Naive B cell (primary cell): ENCODE measurements around the gene LRG1. TPM values are rescaled to one million over a fixed set of nuclear protein-coding genes. Genes with fewer than 3 reads are reported as not detected.

Experiments
- ATAC-seq, 2 donors: fragments of 150-1000 bp; cut with Tn5 transposase; 2 replicates each; pipeline ENCODE4 v1.10.0; 2021; ENCODE audit warnings: low read depth in 2 of 2, mild to moderate bottlenecking in 2 of 2, moderate library complexity in 2 of 2
- DNase-seq: peaks from one replicate; pipeline ENCODE4 v3.0.0; 2022
- H3K27ac Mint-ChIP-seq, 6 donors: one replicate each; pipeline ENCODE4 v1.8.0; 2020 to 2022; ENCODE audit warnings: mild to moderate bottlenecking in 6 of 6, mixed read lengths in 6 of 6, moderate library complexity in 5 of 6, inconsistent platforms in 2 of 6
- H3K27me3 Mint-ChIP-seq, 3 donors: one replicate each; pipeline ENCODE4 v1.8.0; 2021 to 2022; ENCODE audit warnings: mixed read lengths in 3 of 3, mild to moderate bottlenecking in 1 of 3
- H3K36me3 Mint-ChIP-seq, 2 donors: one replicate each; pipeline ENCODE4 v1.8.0; 2020 to 2022; ENCODE audit warnings: mixed read lengths in 2 of 2, inconsistent platforms in 1 of 2, mild to moderate bottlenecking in 1 of 2
- H3K4me1 Mint-ChIP-seq, 3 donors: one replicate each; pipeline ENCODE4 v1.8.0; 2020 to 2022; ENCODE audit warnings: mixed read lengths in 3 of 3, inconsistent platforms in 1 of 3, mild to moderate bottlenecking in 1 of 3, moderate library complexity in 1 of 3
- H3K4me3 Mint-ChIP-seq, 8 donors: one replicate each; pipeline ENCODE4 v1.8.0; 2020 to 2022; ENCODE audit warnings: mild to moderate bottlenecking in 8 of 8, mixed read lengths in 8 of 8, moderate library complexity in 8 of 8, inconsistent platforms in 2 of 8
- H3K9me3 Mint-ChIP-seq, 7 donors: one replicate each; pipeline ENCODE4 v1.8.0; 2020 to 2022; ENCODE audit warnings: mixed read lengths in 7 of 7, mild to moderate bottlenecking in 5 of 7, inconsistent platforms in 2 of 7, moderate library complexity in 1 of 7
- polyA plus RNA-seq, 6 donors: library from polyadenylated mRNA; unstranded; fragments of 300-500 nt; fragmentation: Illumina TruSeq; gene quantifications; one replicate each; pipeline ENCODE4 v1.2.3, GENCODE V29; 2021; ENCODE audit warnings: low read depth in 6 of 6

Gene LRG1
- polyA plus RNA-seq, 6 donors from 2014 or later = 0.12 to 0.58 (median 0.25) TPM; not detected in 3

DNA sequence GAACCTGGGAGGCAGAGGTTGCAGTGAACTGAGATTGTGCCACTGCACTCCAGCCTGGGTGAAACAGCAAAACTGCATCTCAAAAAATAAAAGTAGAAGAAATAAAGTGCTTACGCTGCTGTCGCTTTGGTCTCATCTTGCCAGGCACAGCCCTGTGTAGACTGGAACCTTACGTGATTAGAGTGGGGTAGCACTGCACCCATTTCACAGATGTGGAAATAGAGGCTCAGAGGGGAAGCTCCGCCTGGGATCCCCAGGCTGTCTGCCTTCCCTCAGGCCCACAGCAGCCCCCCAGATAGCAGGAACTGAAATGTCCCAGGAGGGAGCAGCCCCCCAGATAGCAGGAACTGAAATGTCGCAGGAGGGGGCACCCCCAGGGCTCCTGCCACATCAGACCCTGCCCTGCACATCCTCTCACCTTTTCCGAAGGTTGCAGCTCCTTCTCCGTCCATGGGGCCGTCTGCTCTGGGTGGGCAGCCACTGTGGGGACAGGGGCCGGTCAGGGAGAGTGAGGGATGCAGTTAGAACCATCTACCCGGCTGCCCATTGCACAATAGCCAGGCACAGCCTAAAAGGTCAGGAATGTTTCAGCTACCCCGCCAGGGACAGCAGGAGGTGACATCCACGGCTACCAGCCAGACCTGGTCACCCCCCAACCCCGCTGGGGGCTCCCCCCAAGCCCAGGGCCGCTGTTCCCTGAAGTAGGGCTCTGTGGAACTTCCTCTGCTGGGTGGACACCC lies 23.5 kb downstream of the LRG1 start:
- Mint-ChIP-seq H3K27me3 (peaks cover 2 to 11% (median 7%) of the 10 kb centered on the region in 3 donors), H3K4me3 (no peak overlapping the region), H3K9me3 (peaks cover 0 to 4% (median 0%) of the 10 kb centered on the region in 7 donors), H3K4me1 (no peaks in the 10 kb centered on the region), H3K27ac (peak overlapping the region in 1 of 6 donors; percentile 57), H3K36me3 (no peaks in the 10 kb centered on the region)
- no peak for DNase-seq
- ATAC-seq = no peak

DNA sequence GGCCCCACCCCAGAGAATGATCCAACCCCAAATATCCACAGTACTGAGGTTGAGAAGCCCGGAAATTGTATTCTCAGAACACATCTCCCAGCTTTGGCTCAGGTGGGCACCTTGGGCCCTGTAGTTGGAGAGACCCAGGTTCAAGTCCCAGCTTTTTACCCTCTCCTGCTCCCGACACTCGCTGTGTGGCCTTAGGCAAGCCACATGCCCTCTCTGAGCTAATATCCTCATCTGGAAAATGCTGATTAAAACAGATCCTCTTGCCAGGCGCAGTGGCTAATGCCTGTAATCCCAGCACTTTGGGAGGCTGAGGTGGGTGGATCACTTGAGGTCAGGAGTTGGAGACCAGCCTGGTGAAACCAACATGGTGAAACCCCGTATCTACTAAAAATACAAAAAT lies 24.1 kb downstream of the LRG1 start:
- no peaks in the 10 kb centered on the region for H3K36me3 Mint-ChIP-seq
- peaks cover 0 to 4% (median 0%) of the 10 kb centered on the region in 7 donors for H3K9me3 Mint-ChIP-seq
- H3K4me3 Mint-ChIP-seq = no peak overlapping the region
- H3K4me1 Mint-ChIP-seq = no peaks in the 10 kb centered on the region
- no peak for ATAC-seq
- H3K27ac Mint-ChIP-seq = no peak overlapping the region
- no peak for DNase-seq
- H3K27me3 Mint-ChIP-seq = peaks cover 0 to 11% (median 7%) of the 10 kb centered on the region in 3 donors

DNA sequence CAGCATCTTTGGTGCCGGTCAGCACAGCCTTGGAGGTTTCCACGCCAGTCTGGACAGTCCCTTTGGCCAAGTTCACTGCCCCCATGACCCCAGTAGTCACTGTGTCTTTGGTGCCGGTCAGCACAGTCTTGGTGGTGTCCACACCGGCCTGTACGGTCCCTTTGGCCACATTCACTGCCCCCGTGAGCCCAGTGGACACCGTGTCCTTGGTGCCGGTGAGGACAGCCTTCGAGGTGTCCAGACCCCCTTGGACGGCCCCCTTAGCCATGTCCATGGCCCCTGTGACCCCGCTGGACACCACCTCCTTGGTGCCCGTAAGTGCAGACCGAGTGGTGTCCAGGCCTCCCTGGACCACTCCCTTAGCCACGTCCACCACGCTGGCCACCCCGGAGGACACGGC lies 26.6 kb downstream of the LRG1 start:
- H3K27ac Mint-ChIP-seq = no peak overlapping the region
- H3K36me3 Mint-ChIP-seq = no peaks in the 10 kb centered on the region
- H3K4me1 Mint-ChIP-seq = no peaks in the 10 kb centered on the region
- no peaks in the 10 kb centered on the region for H3K27me3 Mint-ChIP-seq
- H3K9me3 Mint-ChIP-seq = no peaks in the 10 kb centered on the region
- no peak for DNase-seq
- H3K4me3 Mint-ChIP-seq = no peak overlapping the region
- no peak for ATAC-seq

- Mint-ChIP-seq H3K9me3 (no peaks in the 10 kb centered on the region), H3K27ac (no peak overlapping the region), H3K27me3 (no peaks in the 10 kb centered on the region), H3K4me3 (no peak overlapping the region), H3K4me1 (no peaks in the 10 kb centered on the region), H3K36me3 (no peaks in the 10 kb centered on the region)
- ATAC-seq (no peak), DNase-seq (no peak)
These were observed 27.8 kb downstream of the LRG1 start for GRCh38 chr19:4512070-4512469.

DNA sequence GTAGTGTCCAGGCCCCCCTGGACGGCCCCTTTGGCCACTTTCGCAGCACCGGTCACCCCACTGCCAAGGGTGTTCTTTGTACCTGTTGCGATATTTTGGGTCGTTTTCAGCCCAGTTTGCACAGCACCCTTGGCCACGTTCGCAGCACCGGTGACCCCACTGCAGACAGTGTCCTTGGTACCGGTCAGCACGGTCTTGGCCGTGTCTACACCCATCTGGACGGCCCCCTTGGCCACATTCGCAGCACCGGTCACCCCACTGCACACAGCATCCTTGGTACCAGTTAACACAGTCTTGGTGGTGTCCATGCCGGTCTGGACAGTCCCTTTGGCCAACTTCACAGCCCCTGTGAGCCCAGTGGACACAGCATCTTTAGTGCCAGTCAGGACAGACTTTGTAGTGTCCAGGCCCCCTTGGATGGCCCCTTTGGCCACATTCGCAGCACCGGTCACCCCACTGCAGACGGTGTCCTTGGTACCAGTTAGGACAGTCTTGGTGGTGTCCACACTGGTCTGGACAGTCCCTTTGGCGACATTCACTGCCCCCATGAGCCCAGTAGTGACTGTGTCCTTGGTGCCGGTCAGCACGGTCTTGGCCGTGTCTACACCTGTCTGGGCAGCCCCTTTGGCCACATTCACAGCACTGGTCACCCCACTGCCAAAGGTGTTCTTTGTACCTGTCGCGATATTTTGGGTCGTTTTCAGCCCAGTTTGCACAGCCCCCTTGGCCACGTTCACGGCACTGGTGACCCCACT lies 28.4 kb downstream of the LRG1 start:
- no peak for DNase-seq
- H3K36me3 Mint-ChIP-seq = peaks cover 0 to 2% of the 10 kb centered on the region in 2 donors
- H3K27ac Mint-ChIP-seq = no peak overlapping the region
- no peaks in the 10 kb centered on the region for H3K4me1 Mint-ChIP-seq
- H3K4me3 Mint-ChIP-seq = no peak overlapping the region
- ATAC-seq = no peak
- no peaks in the 10 kb centered on the region for H3K27me3 Mint-ChIP-seq
- no peaks in the 10 kb centered on the region for H3K9me3 Mint-ChIP-seq

DNA sequence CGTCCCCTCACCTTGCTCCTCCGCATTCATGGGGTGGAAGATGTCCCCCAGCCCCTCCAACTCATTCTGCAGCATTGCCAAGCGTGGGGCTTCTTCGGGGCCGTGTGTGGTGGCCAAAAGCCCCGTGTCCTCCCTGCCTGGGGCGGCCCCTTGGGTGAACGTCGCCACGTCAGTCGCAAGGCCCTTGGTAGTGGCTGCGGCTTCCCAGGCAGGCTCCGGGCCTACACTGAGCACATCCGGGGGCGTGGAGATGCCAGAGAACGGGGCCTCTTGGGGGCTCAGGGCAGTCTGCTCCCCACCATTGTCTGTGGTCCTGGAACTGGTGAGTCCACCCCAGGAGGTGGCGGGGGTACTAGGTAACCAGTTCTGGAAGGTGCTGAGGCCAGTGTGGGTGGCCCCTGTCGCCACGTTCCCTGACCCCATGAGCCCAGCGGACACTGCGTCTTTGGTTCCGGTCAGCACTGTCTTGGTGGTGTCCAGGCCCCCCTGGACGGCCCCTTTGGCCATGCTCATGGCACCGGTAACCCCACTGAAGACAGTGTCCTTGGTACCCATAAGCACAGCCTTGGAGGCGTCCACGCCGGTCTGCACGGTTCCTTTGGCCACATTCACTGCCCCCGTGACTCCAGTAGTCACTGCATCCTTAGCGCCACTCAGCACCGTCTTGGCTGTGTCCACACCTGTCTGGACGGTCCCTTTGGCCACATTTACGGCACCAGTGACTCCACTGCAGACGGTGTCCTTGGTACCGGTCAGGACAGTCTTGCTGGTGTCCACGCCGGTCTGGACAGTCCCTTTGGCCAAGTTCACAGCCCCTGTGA lies 29.2 kb downstream of the LRG1 start:
- Mint-ChIP-seq H3K27me3 (no peaks in the 10 kb centered on the region), H3K27ac (no peak overlapping the region), H3K9me3 (peaks cover 0 to 5% (median 0%) of the 10 kb centered on the region in 7 donors), H3K4me3 (no peak overlapping the region), H3K4me1 (peaks cover 0 to 5% (median 0%) of the 10 kb centered on the region in 3 donors), H3K36me3 (peaks cover 4 to 10% of the 10 kb centered on the region in 2 donors)
- ATAC-seq = no peak
- DNase-seq = no peak

DNA sequence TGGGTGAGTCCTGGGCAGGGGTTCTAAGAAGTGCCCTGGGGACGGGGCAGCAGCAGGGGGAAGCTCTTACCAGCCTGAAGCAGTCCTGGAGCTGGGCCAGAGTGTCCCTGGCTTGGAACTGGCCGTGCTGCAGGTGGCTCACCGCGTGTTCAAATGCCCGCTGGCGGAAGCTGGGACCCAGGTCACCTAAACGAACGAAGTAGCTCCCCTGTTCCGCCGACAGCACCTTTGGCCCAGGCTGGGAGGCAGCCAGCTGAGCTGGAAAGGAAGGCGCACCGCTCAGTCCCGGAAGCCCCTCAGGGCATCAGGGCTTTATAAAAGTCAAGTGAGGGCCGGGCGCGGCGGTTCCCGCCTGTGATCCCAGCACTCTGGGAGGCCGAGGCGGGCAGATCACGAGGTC lies 31.1 kb downstream of the LRG1 start:
- Mint-ChIP-seq H3K4me1 (peaks cover 0 to 8% (median 0%) of the 10 kb centered on the region in 3 donors), H3K9me3 (peaks cover 0 to 5% (median 0%) of the 10 kb centered on the region in 7 donors), H3K27me3 (no peaks in the 10 kb centered on the region), H3K27ac (peak overlapping the region in 1 of 6 donors; percentile 66), H3K4me3 (no peak overlapping the region), H3K36me3 (peaks cover 4 to 18% of the 10 kb centered on the region in 2 donors)
- DNase-seq (no peak), ATAC-seq (no peak)

- ATAC-seq (no peak), DNase-seq (no peak)
- Mint-ChIP-seq H3K36me3 (peaks cover 4 to 18% of the 10 kb centered on the region in 2 donors), H3K27me3 (no peaks in the 10 kb centered on the region), H3K4me3 (no peak overlapping the region), H3K27ac (peak overlapping the region in 1 of 6 donors; percentile 54), H3K4me1 (peaks cover 0 to 8% (median 0%) of the 10 kb centered on the region in 3 donors), H3K9me3 (peaks cover 0 to 5% (median 0%) of the 10 kb centered on the region in 7 donors)
These were observed 32.0 kb downstream of the LRG1 start for GRCh38 chr19:4507804-4508203.

DNA sequence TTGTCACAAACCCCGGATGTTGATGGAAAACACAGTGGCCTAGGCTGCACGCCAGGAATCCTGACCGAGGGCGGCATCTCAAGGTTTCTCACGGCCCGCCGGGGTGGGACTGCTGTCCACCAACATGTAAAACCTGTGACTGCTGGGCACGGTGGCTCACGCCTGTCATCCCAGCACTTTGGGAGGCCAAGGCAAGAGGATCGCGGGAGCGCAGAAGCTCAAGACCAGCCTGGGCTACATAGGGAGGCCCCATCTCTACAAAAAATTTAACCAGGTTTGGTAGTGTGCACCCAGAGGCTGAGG lies 32.7 kb downstream of the LRG1 start:
- peaks cover 0 to 8% (median 0%) of the 10 kb centered on the region in 3 donors for H3K4me1 Mint-ChIP-seq
- no peak overlapping the region for H3K4me3 Mint-ChIP-seq
- ATAC-seq = no peak
- peaks cover 0 to 5% (median 0%) of the 10 kb centered on the region in 7 donors for H3K9me3 Mint-ChIP-seq
- no peak for DNase-seq
- H3K27ac Mint-ChIP-seq = peak overlapping the region in 1 of 6 donors; percentile 58
- H3K27me3 Mint-ChIP-seq = no peaks in the 10 kb centered on the region
- peaks cover 4 to 18% of the 10 kb centered on the region in 2 donors for H3K36me3 Mint-ChIP-seq

DNA sequence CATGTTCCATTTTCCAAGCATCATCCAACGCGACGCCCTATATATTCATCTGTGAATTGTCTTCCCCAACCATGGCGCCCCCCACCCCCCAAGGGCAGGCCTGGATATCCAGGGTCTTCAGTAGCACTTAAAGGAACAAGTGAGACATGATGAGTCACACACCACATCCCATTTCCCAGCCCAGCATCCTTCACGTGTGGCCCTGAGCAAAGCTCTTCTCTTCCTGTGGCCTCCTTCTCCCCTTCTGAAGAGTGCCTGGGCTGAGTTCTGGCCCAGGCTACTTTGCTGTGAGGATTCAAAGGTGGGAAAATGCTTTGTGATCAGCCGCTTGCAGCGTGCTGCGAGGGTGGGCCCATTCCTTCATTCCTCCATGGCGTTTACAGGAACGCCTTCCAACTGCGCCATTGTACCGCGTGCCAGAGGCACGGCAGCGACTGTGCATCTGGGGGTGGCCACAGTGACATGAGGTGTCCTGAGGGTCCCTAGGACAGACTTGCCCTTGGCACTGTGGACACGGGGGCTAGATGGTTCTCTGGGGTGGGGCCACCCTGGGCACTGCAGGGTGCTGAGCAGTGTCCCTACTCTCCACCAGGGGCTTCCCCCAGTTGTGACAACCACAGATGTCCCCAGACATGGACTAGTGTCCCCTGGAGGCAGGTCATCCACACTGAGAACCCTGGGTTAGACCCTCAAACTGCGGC lies 33.2 kb downstream of the LRG1 start:
- Mint-ChIP-seq H3K9me3 (peaks cover 0 to 5% (median 0%) of the 10 kb centered on the region in 7 donors), H3K27ac (peak overlapping the region in 1 of 6 donors; percentile 74), H3K4me3 (peak overlapping the region in 1 of 8 donors; percentile 22), H3K36me3 (peaks cover 4 to 18% of the 10 kb centered on the region in 2 donors), H3K4me1 (peaks cover 0 to 8% (median 0%) of the 10 kb centered on the region in 3 donors), H3K27me3 (no peaks in the 10 kb centered on the region)
- ATAC-seq (no peak), DNase-seq (no peak)

- Mint-ChIP-seq H3K27ac (no peak overlapping the region), H3K4me1 (peaks cover 0 to 8% (median 0%) of the 10 kb centered on the region in 3 donors), H3K36me3 (peaks cover 4 to 18% of the 10 kb centered on the region in 2 donors), H3K4me3 (no peak overlapping the region), H3K27me3 (no peaks in the 10 kb centered on the region), H3K9me3 (peaks cover 0 to 5% (median 0%) of the 10 kb centered on the region in 7 donors)
- DNase-seq (no peak), ATAC-seq (no peak)
These were observed 34.0 kb downstream of the LRG1 start for GRCh38 chr19:4505570-4506448.

GRCh38 chr19:4504891-4505569 lies 34.8 kb downstream of the LRG1 start:
- H3K27ac Mint-ChIP-seq = no peak overlapping the region
- H3K4me3 Mint-ChIP-seq = no peak overlapping the region
- H3K4me1 Mint-ChIP-seq = peaks cover 0 to 8% (median 0%) of the 10 kb centered on the region in 3 donors
- peaks cover 4 to 18% of the 10 kb centered on the region in 2 donors for H3K36me3 Mint-ChIP-seq
- H3K27me3 Mint-ChIP-seq = no peaks in the 10 kb centered on the region
- ATAC-seq (no peak), DNase-seq (no peak)
- H3K9me3 Mint-ChIP-seq = peaks cover 0 to 5% (median 0%) of the 10 kb centered on the region in 7 donors
